SU-DHL-6 (cell line): ENCODE measurements around the gene PLK1.
A peak's percentile ranks its signal among the peaks of the same experiment; 100 is the strongest.

Experiments
- H2AFZ ChIP-seq: fragments of 200-600 bp; sonication (generic); 2 replicates; pipeline ENCODE4 v1.6.1; 2014; ENCODE audit warnings: low read depth, mild to moderate bottlenecking, moderate library complexity, mixed read lengths, antibody characterized with exemption, low read length; ENCODE audit not compliant: severe bottlenecking
- H3F3A ChIP-seq: fragments of 200-600 bp; shearing (Covaris generic); 2 replicates; pipeline ENCODE4 v1.6.0; 2016; ENCODE audit warnings: antibody characterized with exemption, mild to moderate bottlenecking; ENCODE audit not compliant: insufficient read depth
- H3K27ac ChIP-seq: fragments of 200-600 bp; sonication (generic); 2 replicates; pipeline ENCODE4 v1.5.1; 2016; ENCODE audit warnings: low read depth, mild to moderate bottlenecking, low read length, moderate library complexity, mixed read lengths
- H3K27me3 ChIP-seq: fragments of 200-600 bp; sonication (generic), shearing (Covaris generic); 2 replicates; pipeline ENCODE4 v1.6.0; 2014; ENCODE audit warnings: mild to moderate bottlenecking, low read length
- H3K36me3 ChIP-seq: fragments of 200-600 bp; sonication (generic); 2 replicates; pipeline ENCODE4 v1.6.1; 2014; ENCODE audit warnings: mild to moderate bottlenecking, low read length, mixed read lengths
- H3K4me2 ChIP-seq: fragments of 300-600, 200-600 bp; shearing (Covaris generic), sonication (generic); 2 replicates; pipeline ENCODE4 v1.6.0; 2014; ENCODE audit warnings: low read length, low read depth, mild to moderate bottlenecking; ENCODE audit not compliant: poor library complexity, severe bottlenecking
- H3K4me3 ChIP-seq: fragments of 200-600 bp; sonication (generic); 2 replicates; pipeline ENCODE4 v1.5.1; 2014; ENCODE audit warnings: antibody characterized with exemption, low read length, mild to moderate bottlenecking, mixed read lengths; ENCODE audit not compliant: insufficient read depth, poor library complexity, severe bottlenecking
- H3K79me2 ChIP-seq: fragments of 200-600 bp; sonication (generic); 2 replicates; pipeline ENCODE4 v1.6.1; 2014; ENCODE audit warnings: mild to moderate bottlenecking, low read length, moderate library complexity; ENCODE audit not compliant: insufficient read depth
- H3K9ac ChIP-seq: fragments of 200-600 bp; sonication (generic); 2 replicates; pipeline ENCODE4 v1.7.0; 2014; ENCODE audit warnings: mild to moderate bottlenecking, low read length
- H3K9me2 ChIP-seq: fragments of 200-600 bp; sonication (generic); replicated peaks from 2 replicates; pipeline ENCODE4 v1.6.1; 2014; ENCODE audit warnings: low read length; ENCODE audit not compliant: insufficient read depth
- H3K9me3 ChIP-seq: fragments of 200-600 bp; sonication (generic); 2 replicates; pipeline ENCODE4 v1.6.1; 2014; ENCODE audit warnings: low read length, mixed read lengths; ENCODE audit not compliant: insufficient read depth
- H4K20me1 ChIP-seq: fragments of 200-600 bp; sonication (generic); 2 replicates; pipeline ENCODE4 v1.6.1; 2014; ENCODE audit warnings: low read depth, mild to moderate bottlenecking, antibody characterized with exemption, low read length, moderate library complexity, mixed read lengths
- EZH2phosphoT487 ChIP-seq: fragments of 200-600 bp; sonication (generic), shearing (Covaris generic); conservative IDR thresholded peaks from 2 replicates; pipeline ENCODE4 v1.6.1; 2018; ENCODE audit warnings: mild to moderate bottlenecking, antibody characterized with exemption, low read length, moderate library complexity, mixed read lengths
- TF ChIP-seq, protein P1 (sequence below): fragments of 200-600 bp; sonication (generic); IDR thresholded peaks from one replicate; pipeline ENCODE4 v1.5.1; 2017; ENCODE audit warnings: antibody characterized with exemption, mild to moderate bottlenecking, low read length, moderate library complexity; ENCODE audit not compliant: insufficient read depth, poor library complexity, severe bottlenecking

The PLK1 gene

DNA sequence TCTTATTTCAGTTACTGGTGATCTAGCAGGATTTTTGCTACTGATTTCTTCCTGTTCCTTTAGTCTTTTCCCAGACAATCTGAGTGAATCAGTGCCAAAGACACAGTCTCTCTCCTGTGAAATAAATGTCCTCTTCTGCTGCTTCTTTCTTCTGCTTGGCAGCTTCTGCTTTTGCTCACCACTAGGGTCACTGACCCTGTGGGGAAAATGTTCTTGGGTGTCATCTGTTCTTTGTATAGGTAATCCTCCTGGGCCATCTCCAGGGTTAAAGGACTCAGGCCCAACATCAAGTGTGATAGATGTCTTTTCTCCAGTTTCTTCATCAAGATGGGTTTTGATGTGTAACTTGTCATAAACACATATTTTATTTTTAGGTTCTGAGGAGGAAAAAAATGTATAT, 42.7 kb upstream of the PLK1 start:
- H3F3A ChIP-seq = no peaks in the 10 kb centered on the region
- no peak overlapping the region for H3K4me2 ChIP-seq
- H3K79me2 ChIP-seq = peaks cover 43% of the 10 kb centered on the region
- no peak for TF ChIP-seq EZH2phosphoT487
- TF ChIP-seq, protein P1, sequence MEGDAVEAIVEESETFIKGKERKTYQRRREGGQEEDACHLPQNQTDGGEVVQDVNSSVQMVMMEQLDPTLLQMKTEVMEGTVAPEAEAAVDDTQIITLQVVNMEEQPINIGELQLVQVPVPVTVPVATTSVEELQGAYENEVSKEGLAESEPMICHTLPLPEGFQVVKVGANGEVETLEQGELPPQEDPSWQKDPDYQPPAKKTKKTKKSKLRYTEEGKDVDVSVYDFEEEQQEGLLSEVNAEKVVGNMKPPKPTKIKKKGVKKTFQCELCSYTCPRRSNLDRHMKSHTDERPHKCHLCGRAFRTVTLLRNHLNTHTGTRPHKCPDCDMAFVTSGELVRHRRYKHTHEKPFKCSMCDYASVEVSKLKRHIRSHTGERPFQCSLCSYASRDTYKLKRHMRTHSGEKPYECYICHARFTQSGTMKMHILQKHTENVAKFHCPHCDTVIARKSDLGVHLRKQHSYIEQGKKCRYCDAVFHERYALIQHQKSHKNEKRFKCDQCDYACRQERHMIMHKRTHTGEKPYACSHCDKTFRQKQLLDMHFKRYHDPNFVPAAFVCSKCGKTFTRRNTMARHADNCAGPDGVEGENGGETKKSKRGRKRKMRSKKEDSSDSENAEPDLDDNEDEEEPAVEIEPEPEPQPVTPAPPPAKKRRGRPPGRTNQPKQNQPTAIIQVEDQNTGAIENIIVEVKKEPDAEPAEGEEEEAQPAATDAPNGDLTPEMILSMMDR = no peak
- H3K36me3 ChIP-seq = peaks cover 10% of the 10 kb centered on the region; the same call in 1 of the 2 replicates
- no peaks in the 10 kb centered on the region for H4K20me1 ChIP-seq
- H3K4me3 ChIP-seq = no peak overlapping the region
- no peak overlapping the region for H3K27ac ChIP-seq
- H3K9ac ChIP-seq = no peak overlapping the region
- no peak overlapping the region for H2AFZ ChIP-seq
- no peaks in the 10 kb centered on the region for H3K9me3 ChIP-seq
- no peaks in the 10 kb centered on the region for H3K27me3 ChIP-seq
- no peaks in the 10 kb centered on the region for H3K9me2 ChIP-seq

DNA sequence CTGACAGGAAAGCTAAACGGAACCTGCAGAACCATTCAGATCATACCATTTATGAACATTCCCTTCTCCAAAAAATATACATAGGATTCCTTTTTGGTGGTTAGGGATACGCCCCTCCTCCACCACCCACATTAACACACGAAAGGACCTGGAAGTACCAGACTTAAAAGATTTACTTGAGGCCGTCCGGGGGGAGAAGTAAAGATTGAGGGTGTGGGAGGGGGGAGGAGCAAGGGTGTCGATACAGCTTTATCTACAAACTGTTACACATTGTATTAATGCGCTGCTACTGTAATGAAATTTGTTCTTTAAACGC, 38.1 kb upstream of the PLK1 start:
- H3K36me3 ChIP-seq = peaks cover 11% of the 10 kb centered on the region; the same call in 1 of the 2 replicates

DNA sequence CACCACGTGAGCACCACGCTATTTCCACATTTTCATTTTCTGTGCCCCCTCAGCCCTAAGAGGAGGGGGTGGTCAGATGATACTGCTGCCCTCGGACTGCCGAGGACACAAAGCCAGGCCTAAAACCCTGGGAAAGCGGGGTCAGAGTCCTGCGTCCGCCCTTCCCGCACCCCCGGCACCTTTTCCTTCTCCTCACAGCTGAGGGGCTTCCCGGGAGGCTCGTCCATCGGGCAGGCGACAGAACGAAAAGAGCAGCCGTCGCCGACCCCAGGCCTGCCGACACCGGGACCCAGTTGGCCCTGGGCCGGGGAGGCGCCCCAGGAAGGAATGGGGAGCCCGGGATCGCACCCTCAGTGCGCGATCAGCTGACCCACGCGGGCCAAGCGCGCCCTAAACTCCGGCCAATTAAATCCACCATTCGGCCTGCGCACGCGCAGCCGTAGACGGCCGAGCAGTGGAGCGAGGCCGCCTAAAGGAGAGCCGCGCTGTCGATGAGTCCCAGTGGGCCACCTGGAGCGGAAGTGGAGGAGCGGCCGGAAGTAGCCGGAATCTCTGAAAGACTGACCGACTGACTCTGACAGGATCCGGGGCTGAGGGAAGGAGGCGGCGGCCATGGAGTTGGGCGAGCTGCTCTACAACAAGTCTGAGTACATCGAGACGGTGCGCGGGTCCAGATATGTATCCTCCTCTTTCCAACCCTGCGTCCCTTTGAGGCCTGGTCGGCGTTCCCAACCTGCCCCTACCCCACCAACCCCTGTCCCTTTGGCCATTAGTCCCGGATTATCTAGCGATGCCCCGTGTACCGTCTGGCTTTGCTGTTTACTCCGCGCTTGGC, 37.5 kb upstream of the PLK1 start, which contains the start of the genes DCTN5 and PALB2:
Gene DCTN5, plus strand, starts transcription at position 536 of the 835 bp plus-strand sequence. Its CDS starts 77 bp downstream, at position 613.
Gene PALB2, minus strand, starts transcription at position 380 of the 835 bp plus-strand sequence. Its CDS starts 153 bp downstream, at position 227.
- Histone ChIP-seq H3K27ac (peak within 1 kb of the TSS; percentile 83), H2AFZ (peak within 1 kb of the TSS; percentile 74), H3K36me3 (peaks cover 11% of the 10 kb centered on the region; the same call in 1 of the 2 replicates), H3K79me2 (peaks cover 66% of the 10 kb centered on the region), H3K9me2 (no peaks in the 10 kb centered on the region), H3K27me3 (no peaks in the 10 kb centered on the region), H3F3A (peaks cover 9% of the 10 kb centered on the region; the same call in 1 of the 2 replicates), H3K4me3 (peak within 1 kb of the TSS; percentile 100), H4K20me1 (no peaks in the 10 kb centered on the region), H3K4me2 (peak within 1 kb of the TSS; percentile 88), H3K9me3 (no peaks in the 10 kb centered on the region), H3K9ac (peak within 1 kb of the TSS; percentile 99)
- no peak for TF ChIP-seq EZH2phosphoT487
- TF ChIP-seq, protein P1 = no peak

More for the DNA sequence above, 38.1 kb upstream of the PLK1 start:
- H4K20me1 ChIP-seq = no peaks in the 10 kb centered on the region
- no peaks in the 10 kb centered on the region for H3K9me3 ChIP-seq
- peaks cover 60% of the 10 kb centered on the region for H3K79me2 ChIP-seq
- no peaks in the 10 kb centered on the region for H3K9me2 ChIP-seq
- H3K9ac ChIP-seq = peak overlapping the region; percentile 99
- H3K4me2 ChIP-seq = peak overlapping the region; percentile 69
- peak overlapping the region; percentile 100 for H3K4me3 ChIP-seq
- no peaks in the 10 kb centered on the region for H3K27me3 ChIP-seq
- peaks cover 9% of the 10 kb centered on the region; the same call in 1 of the 2 replicates for H3F3A ChIP-seq
- H3K27ac ChIP-seq = peak overlapping the region; percentile 47
- H2AFZ ChIP-seq = peak overlapping the region; percentile 11
- TF ChIP-seq, protein P1 = no peak
- no peak for TF ChIP-seq EZH2phosphoT487
